Mesothelial cell of epicardium (in vitro differentiated cells): Measurements from ENCODE around the gene CFAP299. TPM values are rescaled to one million over a fixed set of nuclear protein-coding genes. Genes with fewer than 3 reads are reported as not detected.

ENCODE experiments used
- DNase-seq, 2 experiments: peaks; one replicate each; pipeline ENCODE4 v3.0.0; 2021; ENCODE audit warnings: low spot score in 2 of 2; ENCODE audit not compliant: unreplicated experiment in 2 of 2
- H3K27ac Mint-ChIP-seq: 2 replicates; pipeline ENCODE4 v1.8.0; 2021; ENCODE audit warnings: mixed read lengths
- H3K27me3 Mint-ChIP-seq: 2 replicates; pipeline ENCODE4 v1.8.0; 2021; ENCODE audit warnings: low read depth, mixed read lengths
- H3K36me3 Mint-ChIP-seq: 2 replicates; pipeline ENCODE4 v1.8.0; 2021; ENCODE audit warnings: mixed read lengths
- H3K4me1 Mint-ChIP-seq: 2 replicates; pipeline ENCODE4 v1.8.0; 2021; ENCODE audit warnings: mixed read lengths
- H3K4me3 Mint-ChIP-seq: 2 replicates; pipeline ENCODE4 v1.8.0; 2021; ENCODE audit warnings: mild to moderate bottlenecking, moderate library complexity, mixed read lengths
- H3K9me3 Mint-ChIP-seq: 2 replicates; pipeline ENCODE4 v1.8.0; 2021; ENCODE audit warnings: mixed read lengths
- total RNA-seq: library from RNA; stranded (reverse); gene quantifications from 3 replicates; pipeline ENCODE4 v1.2.1, GENCODE V29; 2021
- TF ChIP-seq, protein P1 (sequence below): fragments of 200-600 bp; sonication (generic); IDR thresholded peaks from one replicate; pipeline ENCODE4 v1.5.0; 2021; ENCODE audit warnings: antibody characterized with exemption; ENCODE audit not compliant: unreplicated experiment

The CFAP299 gene
- total RNA-seq, 1 donor from 2014 or later, result 0.22 TPM

- Mint-ChIP-seq H3K36me3 (no peaks in the 10 kb centered on the region), H3K27ac (no peak overlapping the region), H3K9me3 (no peaks in the 10 kb centered on the region), H3K4me3 (no peak overlapping the region), H3K27me3 (peaks cover 8% of the 10 kb centered on the region), H3K4me1 (no peaks in the 10 kb centered on the region)
- DNase-seq, result no peak
- TF ChIP-seq, protein P1, sequence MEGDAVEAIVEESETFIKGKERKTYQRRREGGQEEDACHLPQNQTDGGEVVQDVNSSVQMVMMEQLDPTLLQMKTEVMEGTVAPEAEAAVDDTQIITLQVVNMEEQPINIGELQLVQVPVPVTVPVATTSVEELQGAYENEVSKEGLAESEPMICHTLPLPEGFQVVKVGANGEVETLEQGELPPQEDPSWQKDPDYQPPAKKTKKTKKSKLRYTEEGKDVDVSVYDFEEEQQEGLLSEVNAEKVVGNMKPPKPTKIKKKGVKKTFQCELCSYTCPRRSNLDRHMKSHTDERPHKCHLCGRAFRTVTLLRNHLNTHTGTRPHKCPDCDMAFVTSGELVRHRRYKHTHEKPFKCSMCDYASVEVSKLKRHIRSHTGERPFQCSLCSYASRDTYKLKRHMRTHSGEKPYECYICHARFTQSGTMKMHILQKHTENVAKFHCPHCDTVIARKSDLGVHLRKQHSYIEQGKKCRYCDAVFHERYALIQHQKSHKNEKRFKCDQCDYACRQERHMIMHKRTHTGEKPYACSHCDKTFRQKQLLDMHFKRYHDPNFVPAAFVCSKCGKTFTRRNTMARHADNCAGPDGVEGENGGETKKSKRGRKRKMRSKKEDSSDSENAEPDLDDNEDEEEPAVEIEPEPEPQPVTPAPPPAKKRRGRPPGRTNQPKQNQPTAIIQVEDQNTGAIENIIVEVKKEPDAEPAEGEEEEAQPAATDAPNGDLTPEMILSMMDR, result no peak
Measured at GRCh38 chr4:80811406-80811805, 475.9 kb downstream of the CFAP299 start.

- H3K36me3 Mint-ChIP-seq, result no peaks in the 10 kb centered on the region
- TF ChIP-seq, protein P1, result no peak
- no peaks in the 10 kb centered on the region for H3K9me3 Mint-ChIP-seq
- H3K4me1 Mint-ChIP-seq, result no peaks in the 10 kb centered on the region
- H3K27ac Mint-ChIP-seq, result no peak overlapping the region
- H3K27me3 Mint-ChIP-seq, result peaks cover 8% of the 10 kb centered on the region
- H3K4me3 Mint-ChIP-seq, result no peak overlapping the region
- no peak for DNase-seq
Measured at GRCh38 chr4:80812145-80812544, 476.6 kb downstream of the CFAP299 start.

GRCh38 chr4:80814266-80814665 is 478.7 kb downstream of the CFAP299 start:
- H3K9me3 Mint-ChIP-seq, result no peaks in the 10 kb centered on the region
- H3K36me3 Mint-ChIP-seq, result no peaks in the 10 kb centered on the region
- TF ChIP-seq, protein P1, result no peak
- peaks cover 10% of the 10 kb centered on the region for H3K27me3 Mint-ChIP-seq
- no peaks in the 10 kb centered on the region for H3K4me1 Mint-ChIP-seq
- no peak overlapping the region for H3K4me3 Mint-ChIP-seq
- H3K27ac Mint-ChIP-seq, result no peak overlapping the region
- no peak for DNase-seq

- no peak for DNase-seq
- Mint-ChIP-seq H3K9me3 (peaks cover 25% of the 10 kb centered on the region), H3K4me1 (no peaks in the 10 kb centered on the region)
Measured at GRCh38 chr4:80831383-80832361, 496.1 kb downstream of the CFAP299 start.

GRCh38 chr4:80839281-80839680 is 503.8 kb downstream of the CFAP299 start:
- no peak overlapping the region for H3K27ac Mint-ChIP-seq
- peaks cover 12% of the 10 kb centered on the region for H3K9me3 Mint-ChIP-seq
- H3K4me1 Mint-ChIP-seq, result peaks cover 16% of the 10 kb centered on the region
- no peak for DNase-seq
- no peaks in the 10 kb centered on the region for H3K36me3 Mint-ChIP-seq
- H3K4me3 Mint-ChIP-seq, result no peak overlapping the region
- H3K27me3 Mint-ChIP-seq, result no peaks in the 10 kb centered on the region
- TF ChIP-seq, protein P1, result no peak

More at GRCh38 chr4:80831383-80832361, 496.1 kb downstream of the CFAP299 start:
- no peak overlapping the region for H3K27ac Mint-ChIP-seq
- no peaks in the 10 kb centered on the region for H3K27me3 Mint-ChIP-seq
- H3K4me3 Mint-ChIP-seq, result no peak overlapping the region
- TF ChIP-seq, protein P1, result no peak
- no peaks in the 10 kb centered on the region for H3K36me3 Mint-ChIP-seq
